GM12878 (cell line): ENCODE results near the gene OSBPL7. TPM values are rescaled to one million over a fixed set of nuclear protein-coding genes. Genes with fewer than 3 reads are reported as not detected.

ENCODE experiments used
- ATAC-seq: fragments of 200-7000 bp; cut with Tn5 transposase; 3 replicates; pipeline ENCODE4 v1.9.1; 2020; ENCODE audit warnings: mild to moderate bottlenecking, moderate library complexity
- BruUV-seq: library from RNA; stranded (reverse); fragments of 400-500 nt; replicated peaks from 2 replicates; lab custom pipeline; 2021; lab: Mats Ljungman, UMichigan
- CTCF ChIA-PET: fragments of 300-600 bp; sonication (Branson Sonifier 250); formaldehyde crosslinking; extraction: SDS; loops from one replicate; lab custom pipeline; 2021; ENCODE audit warnings: inconsistent platforms; lab: Yijun Ruan, JAX
- POLR2A ChIA-PET: fragments of 350-600 bp; formaldehyde crosslinking; extraction: SDS; loops from one replicate; lab custom pipeline; 2021; ENCODE audit warnings: inconsistent platforms; lab: Charles Lee
- RAD21 ChIA-PET: fragments of 300-600 bp; sonication (Branson Sonifier 250); formaldehyde crosslinking; loops from one replicate; lab custom pipeline; 2023; ENCODE audit warnings: antibody characterized with exemption; ENCODE audit not compliant: unreplicated experiment; lab: Charles Lee
- SMC1A ChIA-PET: fragments of 300-600 bp; sonication (Branson Sonifier 250); formaldehyde crosslinking; loops from one replicate; lab custom pipeline; 2023; ENCODE audit not compliant: unreplicated experiment, uncharacterized antibody; lab: Charles Lee
- DNase-seq: peaks from one replicate; pipeline ENCODE4 v3.0.0-alpha.2; 2011; ENCODE audit warnings: low read depth, low spot score
- FAIRE-seq: peaks from 3 replicates; lab custom pipeline; 2011; peaks lifted over from hg19 to GRCh38; lab: Jason Lieb, UNC
- H2AFZ ChIP-seq: 2 replicates; pipeline ENCODE4 v1.6.0; 2011; ENCODE audit warnings: low read depth, low read length, control low read depth; ENCODE audit not compliant: control insufficient read depth
- H3K27ac ChIP-seq: 2 replicates; pipeline ENCODE4 v1.5.1; 2011; ENCODE audit warnings: control low read depth; ENCODE audit not compliant: control insufficient read depth, insufficient read depth
- H3K27me3 ChIP-seq, 2 experiments: replicated peaks in 1 of 2; 2 replicates each; pipeline versions ENCODE4 v1.6.0 to v1.6.1; 2011; ENCODE audit warnings: low read length in 1 of 2; ENCODE audit not compliant: control insufficient read depth in 2 of 2, insufficient read depth in 2 of 2
- H3K36me3 ChIP-seq, 2 experiments: 2 replicates each; pipeline ENCODE4 v1.5.1; 2011; ENCODE audit warnings: low read length in 1 of 2; ENCODE audit not compliant: control insufficient read depth in 2 of 2, insufficient read depth in 2 of 2
- H3K4me1 ChIP-seq: 2 replicates; pipeline ENCODE4 v1.6.1; 2011; ENCODE audit warnings: mild to moderate bottlenecking, low read length, moderate library complexity, mixed read lengths; ENCODE audit not compliant: control insufficient read depth, insufficient read depth
- H3K4me2 ChIP-seq: 2 replicates; pipeline ENCODE4 v1.6.0; 2011; ENCODE audit warnings: control low read depth; ENCODE audit not compliant: control insufficient read depth, insufficient read depth
- H3K4me3 ChIP-seq: fragments of 200-600 bp; sonication (generic); 2 replicates; pipeline ENCODE4 v1.5.1; 2016
- H3K79me2 ChIP-seq: 2 replicates; pipeline ENCODE4 v1.6.0; 2011; ENCODE audit warnings: low read length; ENCODE audit not compliant: control insufficient read depth, insufficient read depth
- H3K9ac ChIP-seq: 2 replicates; pipeline ENCODE4 v1.8.0; 2011; ENCODE audit warnings: low read length, control low read depth, mixed read lengths; ENCODE audit not compliant: control insufficient read depth, insufficient read depth
- H3K9me3 ChIP-seq: replicated peaks from 3 replicates; pipeline ENCODE4 v1.5.1; 2011; ENCODE audit warnings: mild to moderate bottlenecking, low read length; ENCODE audit not compliant: control insufficient read depth, insufficient read depth
- H4K20me1 ChIP-seq: 2 replicates; pipeline ENCODE4 v1.6.0; 2011; ENCODE audit not compliant: control insufficient read depth, insufficient read depth
- BMI1 ChIP-seq: fragments of 450-650 bp; IDR thresholded peaks from 2 replicates; pipeline ENCODE4 v1.6.1; 2016; ENCODE audit warnings: mild to moderate bottlenecking, moderate library complexity, borderline replicate concordance
- CBX5 ChIP-seq: sonication (generic); IDR thresholded peaks from 2 replicates; pipeline ENCODE4 v1.6.1; 2016; ENCODE audit warnings: low read depth, moderate library complexity, mild to moderate bottlenecking, inconsistent platforms
- EED ChIP-seq: sonication (generic); IDR thresholded peaks from 2 replicates; pipeline ENCODE4 v1.6.1; 2016; ENCODE audit warnings: antibody characterized with exemption, low read depth
- EGR1 ChIP-seq, 2 experiments: IDR thresholded peaks; 1 replicate in 1 of 2; 2 replicates in 1 of 2; pipeline ENCODE4 v1.6.1; 2011 to 2012; ENCODE audit warnings: low read depth in 2 of 2, low read length in 2 of 2, borderline replicate concordance in 1 of 2, mild to moderate bottlenecking in 1 of 2, moderate library complexity in 1 of 2
- EZH2 ChIP-seq: IDR thresholded peaks from 2 replicates; pipeline ENCODE4 v1.6.1; 2012; ENCODE audit warnings: low read depth, mild to moderate bottlenecking, control low read depth, inconsistent platforms, low read length, borderline replicate concordance; ENCODE audit not compliant: control insufficient read depth
- IKZF1 ChIP-seq: fragments of 450-650 bp; conservative IDR thresholded peaks from 2 replicates; pipeline ENCODE4 v1.6.1; 2017; ENCODE audit warnings: antibody characterized with exemption, mild to moderate bottlenecking
- JUND ChIP-seq: IDR thresholded peaks from 2 replicates; pipeline ENCODE4 v1.6.1; 2012; ENCODE audit warnings: low read depth, mild to moderate bottlenecking, low read length, improper control_type of control experiment, moderate library complexity
- RUNX3 ChIP-seq: IDR thresholded peaks from 2 replicates; pipeline ENCODE4 v1.6.1; 2012; ENCODE audit warnings: low read length, inconsistent platforms
- STAT1 ChIP-seq: fragments of 450-650 bp; conservative IDR thresholded peaks from 2 replicates; pipeline ENCODE4 v1.6.1; 2014; ENCODE audit warnings: antibody characterized with exemption, mild to moderate bottlenecking
- SUZ12 ChIP-seq: fragments of 200-600 bp; sonication (generic); IDR thresholded peaks from one replicate; pipeline ENCODE4 v1.6.1; 2018; ENCODE audit warnings: antibody characterized with exemption, mild to moderate bottlenecking; ENCODE audit not compliant: unreplicated experiment
- WGBS: methylation state at CpG from one replicate; pipeline ENCODE4 v1.1.6; 2016; ENCODE audit warnings: low lambda C conversion rate; ENCODE audit not compliant: insufficient replicate concordance, insufficient coverage; ENCODE audit errors: missing lambda C conversion rate; 5-methylcytosine and 5-hydroxymethylcytosine counted together
- in situ Hi-C: fragments of 300-500 bp; cut with MboI; formaldehyde crosslinking; loops from 9 replicates; pipeline ENCODE4 v1.14.3; 2018; ENCODE audit warnings: mixed read lengths
- intact Hi-C: fragments of 100-400 bp; cut with micrococcal nuclease; formaldehyde crosslinking; loops from one replicate; pipeline ENCODE4 v1.14.2; 2022; ENCODE audit not compliant: unreplicated experiment
- polyA plus RNA-seq, 11 experiments: library from polyadenylated mRNA; depleted of rRNA in 4 of 11; unstranded in 6 of 11; stranded (reverse) in 5 of 11; fragments of >200 nt; fragmentation: Nextera tagmentation in 4 of 11; fragmentation: Illumina TruSeq in 1 of 11; extraction: Ambion mirVana in 4 of 11; extraction: Trizol in 1 of 11; gene quantifications; 1 replicate in 1 of 11; 2 replicates in 10 of 11; pipeline versions ENCODE4 v1.2.1 to v1.2.3, GENCODE V29; 2011 to 2016; ENCODE audit warnings: inconsistent platforms in 2 of 11, missing spikeins in 2 of 11, low read depth in 1 of 11
- total RNA-seq, 4 experiments: library from RNA; depleted of rRNA in 3 of 4; stranded (reverse); fragments of >200 nt in 3 of 4; fragmentation: Illumina TruSeq in 1 of 4; extraction: Trizol in 1 of 4; gene quantifications; 2 replicates each; pipeline versions ENCODE4 v1.2.1 to v1.2.3, GENCODE V29; 2013 to 2021
- TF ChIP-seq, protein P1 (sequence below): fragments of 450-650 bp; IDR thresholded peaks from 2 replicates; pipeline ENCODE4 v1.6.1; 2016; ENCODE audit warnings: mild to moderate bottlenecking
- TF ChIP-seq, protein P2 (sequence below): fragments of 450-650 bp; IDR thresholded peaks from 2 replicates; pipeline ENCODE4 v1.6.1; 2017; ENCODE audit warnings: low read depth, mild to moderate bottlenecking, moderate library complexity

OSBPL7 gene
- total and polyA plus RNA-seq, 10 of the 15 experiments (the other 5 are each of a cell fraction or from before 2014, with no cell fraction given) = 0.50 to 16.1 (median 6.7) TPM

DNA sequence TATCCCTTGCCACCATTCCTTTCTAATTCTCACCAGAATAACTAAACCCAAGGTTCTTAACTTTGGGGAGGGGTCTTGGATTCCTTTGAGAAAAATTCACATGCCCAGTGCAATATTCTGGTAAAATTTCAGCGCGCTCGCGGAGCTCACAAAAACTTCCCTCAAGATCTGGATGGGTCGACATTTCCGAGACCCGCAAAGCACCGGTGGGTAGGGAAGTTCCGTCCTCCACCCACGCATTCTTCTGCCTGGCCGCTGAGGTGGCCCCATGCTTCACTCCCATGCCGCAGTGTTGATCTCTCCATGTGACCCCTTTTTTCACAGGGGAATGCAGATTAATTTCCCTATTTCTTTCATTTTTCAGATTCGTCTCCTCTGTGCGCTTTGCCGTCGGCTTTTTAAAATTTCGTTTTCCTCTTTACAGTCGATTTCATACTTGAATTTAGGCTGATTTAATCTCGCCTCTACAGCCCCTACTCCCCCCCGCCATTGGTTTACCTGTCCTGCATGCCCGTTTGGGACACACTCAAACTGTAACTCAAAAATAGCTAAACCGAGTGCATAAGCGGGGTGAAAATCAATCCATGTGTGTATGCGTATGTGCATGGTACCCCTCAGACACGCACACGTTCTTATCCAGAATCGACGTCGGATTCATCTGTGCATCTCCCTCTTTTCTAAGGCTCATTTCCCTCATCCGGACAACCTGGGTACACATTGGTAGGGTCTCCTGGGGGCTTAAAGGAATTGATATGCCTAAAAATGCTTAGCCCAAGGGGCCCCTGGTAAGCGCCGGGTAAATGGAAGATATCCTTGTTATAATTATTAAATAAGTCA, 30.7 kb upstream of the OSBPL7 start:
- Histone ChIP-seq H3K4me3 (no peak overlapping the region), H3K9ac (no peak overlapping the region), H3K36me3 (no peaks in the 10 kb centered on the region), H3K4me2 (peak overlapping the region; percentile 61), H2AFZ (no peak overlapping the region), H3K9me3 (no peaks in the 10 kb centered on the region), H3K4me1 (peaks cover 5% of the 10 kb centered on the region), H3K79me2 (no peaks in the 10 kb centered on the region), H3K27ac (no peak overlapping the region), H4K20me1 (no peaks in the 10 kb centered on the region), H3K27me3 (peaks cover 25 to 57% of the 10 kb centered on the region in 2 experiments)
- 23% methylated on average over 32 of the region's 32 CpGs for WGBS
- in situ Hi-C loops (no loop called here), intact Hi-C loops (no loop called here)
- ChIA-PET SMC1A (interaction anchor here (0.8 to 13.1 kb wide), 3 partner anchors 9 to 37 kb away, joined by 3 to 231 read pairs (median 5); partner anchors contain the start of genes SCRN2 and SP2), CTCF (interaction anchor here (0.6 to 1.6 kb wide), 6 partner anchors 9 to 38 kb away, joined by 3 to 5 read pairs (median 4); partner anchors contain the start of gene SCRN2), POLR2A (no interaction called here), RAD21 (interaction anchor here (1.4 kb wide), 2 partner anchors 10 to 39 kb away, joined by 4 read pairs; no protein-coding TSS in a partner anchor)
- DNase-seq (no peak), FAIRE-seq (no peak), ATAC-seq (0 out of 3 replicates have a peak, but pooled peaks have one; percentile 19)
- TF ChIP-seq EED (peak; percentile 29; the same call in 1 of the 2 replicates), JUND (no peak), EZH2 (peak; percentile 36; the same call in 1 of the 2 replicates), STAT1 (no peak), CBX5 (no peak), IKZF1 (0 out of 2 replicates have a peak, but pooled peaks have one; percentile 35), EGR1 (IDR thresholded peaks at IDR 0.05; ENCODE audit: borderline replicate concordance in 1 of 2, low read depth in 2 of 2, low read length in 2 of 2) (peak; percentile 38 to 92), SUZ12 (peak; percentile 45), RUNX3 (peak; percentile 31; the same call in 1 of the 2 replicates), BMI1 (peak; percentile 94)
- TF ChIP-seq, protein P1, sequence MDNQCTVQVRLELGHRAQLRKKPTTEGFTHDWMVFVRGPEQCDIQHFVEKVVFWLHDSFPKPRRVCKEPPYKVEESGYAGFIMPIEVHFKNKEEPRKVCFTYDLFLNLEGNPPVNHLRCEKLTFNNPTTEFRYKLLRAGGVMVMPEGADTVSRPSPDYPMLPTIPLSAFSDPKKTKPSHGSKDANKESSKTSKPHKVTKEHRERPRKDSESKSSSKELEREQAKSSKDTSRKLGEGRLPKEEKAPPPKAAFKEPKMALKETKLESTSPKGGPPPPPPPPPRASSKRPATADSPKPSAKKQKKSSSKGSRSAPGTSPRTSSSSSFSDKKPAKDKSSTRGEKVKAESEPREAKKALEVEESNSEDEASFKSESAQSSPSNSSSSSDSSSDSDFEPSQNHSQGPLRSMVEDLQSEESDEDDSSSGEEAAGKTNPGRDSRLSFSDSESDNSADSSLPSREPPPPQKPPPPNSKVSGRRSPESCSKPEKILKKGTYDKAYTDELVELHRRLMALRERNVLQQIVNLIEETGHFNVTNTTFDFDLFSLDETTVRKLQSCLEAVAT = 0 out of 2 replicates have a peak, but pooled peaks have one; percentile 16
- TF ChIP-seq, protein P2, sequence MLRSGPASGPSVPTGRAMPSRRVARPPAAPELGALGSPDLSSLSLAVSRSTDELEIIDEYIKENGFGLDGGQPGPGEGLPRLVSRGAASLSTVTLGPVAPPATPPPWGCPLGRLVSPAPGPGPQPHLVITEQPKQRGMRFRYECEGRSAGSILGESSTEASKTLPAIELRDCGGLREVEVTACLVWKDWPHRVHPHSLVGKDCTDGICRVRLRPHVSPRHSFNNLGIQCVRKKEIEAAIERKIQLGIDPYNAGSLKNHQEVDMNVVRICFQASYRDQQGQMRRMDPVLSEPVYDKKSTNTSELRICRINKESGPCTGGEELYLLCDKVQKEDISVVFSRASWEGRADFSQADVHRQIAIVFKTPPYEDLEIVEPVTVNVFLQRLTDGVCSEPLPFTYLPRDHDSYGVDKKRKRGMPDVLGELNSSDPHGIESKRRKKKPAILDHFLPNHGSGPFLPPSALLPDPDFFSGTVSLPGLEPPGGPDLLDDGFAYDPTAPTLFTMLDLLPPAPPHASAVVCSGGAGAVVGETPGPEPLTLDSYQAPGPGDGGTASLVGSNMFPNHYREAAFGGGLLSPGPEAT = 0 out of 2 replicates have a peak, but pooled peaks have one; percentile 32
- no TSS peak for BruUV-seq
